ENCODE results near the gene STK32B.

Gene STK32B

DNA sequence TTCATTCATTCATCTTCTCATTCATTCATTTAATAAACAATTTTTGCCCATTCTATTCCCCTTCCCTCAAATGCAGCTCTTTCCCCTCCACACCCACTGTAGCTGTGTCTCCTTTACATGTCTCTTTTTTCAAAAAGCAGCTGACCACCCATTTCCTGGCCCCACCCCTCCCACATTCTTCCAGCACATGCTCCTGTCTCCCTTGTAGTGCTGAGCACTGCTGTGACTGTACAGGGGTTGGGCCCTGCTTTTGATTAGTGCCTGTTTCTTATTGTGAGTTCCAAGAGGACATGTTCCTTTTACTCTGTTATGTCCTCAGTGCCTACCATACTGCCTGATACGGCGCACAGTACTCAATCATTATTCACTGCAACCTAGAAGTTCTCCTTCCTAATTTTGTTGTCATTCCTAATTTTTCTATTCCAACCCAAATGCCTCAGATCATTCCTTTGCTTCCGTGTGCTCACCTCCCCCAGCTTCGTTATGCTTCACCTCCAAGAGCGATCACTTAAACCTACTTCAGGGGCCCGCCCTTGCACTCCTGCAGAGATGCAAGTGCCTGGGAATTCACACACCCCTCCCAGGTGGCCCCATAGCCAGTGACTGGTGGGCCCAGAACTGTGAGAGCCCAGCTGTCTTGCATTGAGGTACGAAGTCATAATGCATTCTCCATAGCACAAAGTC, 152.2 kb downstream of the STK32B start:
- H3K4me3 ChIP-seq (replicated peaks; ENCODE audit: low read depth, low read length), result no peak overlapping the region
- DNase-seq (ENCODE audit: extremely low read depth, low read depth), result no peak
- no peak for TF ChIP-seq CTCF (IDR thresholded peaks at IDR 0.05; ENCODE audit: low read depth, low read length, missing control alignments)

- H3K4me3 ChIP-seq (replicated peaks; ENCODE audit: low read depth, low read length), result no peak overlapping the region
- peak; percentile 66 for DNase-seq (ENCODE audit: extremely low read depth, low read depth)
- no peak for TF ChIP-seq CTCF (IDR thresholded peaks at IDR 0.05; ENCODE audit: low read depth, low read length, missing control alignments)
Measured at GRCh38 chr4:5203993-5204310, 152.7 kb downstream of the STK32B start.

DNA sequence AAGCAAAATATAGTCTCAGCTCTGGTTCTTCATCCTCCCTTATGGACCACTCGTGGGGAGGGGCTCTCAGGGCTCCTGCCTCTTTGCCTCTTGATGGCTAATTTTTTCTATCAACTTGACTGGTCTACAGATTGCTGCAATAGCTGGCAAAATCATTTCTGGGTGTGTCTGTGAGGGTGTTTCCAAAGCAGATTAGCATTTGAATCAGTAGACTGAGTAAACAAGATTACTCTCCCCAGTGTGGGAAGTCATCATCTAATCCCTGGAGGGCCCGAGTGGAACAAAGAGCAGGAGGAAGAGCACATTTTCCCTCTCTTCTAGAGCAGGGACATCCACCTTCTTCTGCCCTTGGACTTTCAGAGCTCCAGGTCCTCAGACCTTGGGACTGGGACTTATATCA, 153.5 kb downstream of the STK32B start:
- H3K4me3 ChIP-seq (replicated peaks; ENCODE audit: low read depth, low read length), result no peak overlapping the region
- no peak for DNase-seq (ENCODE audit: extremely low read depth, low read depth)
- TF ChIP-seq CTCF (IDR thresholded peaks at IDR 0.05; ENCODE audit: low read depth, low read length, missing control alignments), result no peak

GRCh38 chr4:5206016-5206790, 154.9 kb downstream of the STK32B start:
- TF ChIP-seq CTCF (IDR thresholded peaks at IDR 0.05; ENCODE audit: low read depth, low read length, missing control alignments), result no peak
- H3K4me3 ChIP-seq (replicated peaks; ENCODE audit: low read depth, low read length), result no peak overlapping the region
- peak; percentile 84 for DNase-seq (ENCODE audit: extremely low read depth, low read depth)

- no peak for DNase-seq (ENCODE audit: extremely low read depth, low read depth)
Measured at GRCh38 chr4:5209862-5210261, 158.6 kb downstream of the STK32B start.

DNA sequence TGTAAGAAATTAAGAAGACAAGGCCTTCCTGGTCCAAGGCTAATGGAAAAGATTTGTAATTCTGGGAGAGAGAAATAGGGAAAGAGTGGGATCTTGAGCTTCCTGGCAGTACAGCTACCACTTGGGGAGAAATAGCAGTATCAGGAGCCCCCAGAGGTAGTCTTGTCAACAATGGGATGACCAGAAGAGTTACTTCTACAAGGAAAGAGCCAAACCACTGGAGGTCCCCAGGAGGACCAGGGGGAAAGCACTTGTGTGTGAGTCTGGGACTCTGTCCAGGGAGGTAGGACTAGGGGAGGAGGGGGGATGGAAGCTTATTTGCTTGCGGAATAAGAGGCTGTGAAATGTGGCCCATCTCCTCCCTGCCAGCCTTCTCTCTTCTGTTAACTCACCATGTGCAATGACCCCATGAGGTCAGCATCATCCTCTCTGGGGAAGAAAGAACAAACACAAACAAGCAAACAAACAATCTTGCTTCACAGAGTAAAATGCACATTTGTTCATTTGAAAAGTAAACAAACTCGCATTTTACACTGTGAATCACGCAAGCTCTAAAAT, 160.1 kb downstream of the STK32B start:
- TF ChIP-seq CTCF (IDR thresholded peaks at IDR 0.05; ENCODE audit: low read depth, low read length, missing control alignments), result no peak
- no peak for DNase-seq (ENCODE audit: extremely low read depth, low read depth)
- no peak overlapping the region for H3K4me3 ChIP-seq (replicated peaks; ENCODE audit: low read depth, low read length)

More at GRCh38 chr4:5209862-5210261, 158.6 kb downstream of the STK32B start:
- H3K4me3 ChIP-seq (replicated peaks; ENCODE audit: low read depth, low read length), result no peak overlapping the region
- no peak for TF ChIP-seq CTCF (IDR thresholded peaks at IDR 0.05; ENCODE audit: low read depth, low read length, missing control alignments)
